Gastroesophageal sphincter (tissue), 4 donors: ENCODE results near the gene PWWP2B. TPM values are rescaled to one million over a fixed set of nuclear protein-coding genes. Genes with fewer than 3 reads are reported as not detected.

Experiments used
- ATAC-seq: fragments of 150-250 bp; one replicate; pipeline ENCODE4 v1.9.1; 2016; ENCODE audit warnings: mild to moderate bottlenecking, moderate library complexity
- H3K27ac ChIP-seq, 4 donors: fragments of 200-600 bp; sonication (generic) in 3 of 4; 1 replicate in 3 of 4; 2 replicates in 1 of 4; pipeline ENCODE4 v1.5.1; 2016 to 2019
- H3K27me3 ChIP-seq: fragments of 200-600 bp; sonication (generic); one replicate; pipeline ENCODE4 v1.5.1; 2019
- H3K36me3 ChIP-seq, 2 donors: fragments of 200-600 bp; sonication (generic); one replicate each; pipeline ENCODE4 v1.5.1; 2019; ENCODE audit warnings: control low read depth in 1 of 2
- H3K4me1 ChIP-seq, 3 donors: fragments of 200-600 bp; sonication (generic); 1 replicate in 2 of 3; 2 replicates in 1 of 3; pipeline ENCODE4 v1.5.1; 2016 to 2019; ENCODE audit warnings: control low read depth in 2 of 3
- H3K4me3 ChIP-seq, 2 donors: fragments of 200-600 bp; sonication (generic); one replicate each; pipeline ENCODE4 v1.5.1; 2019; ENCODE audit warnings: mild to moderate bottlenecking in 1 of 2, moderate library complexity in 1 of 2
- H3K9me3 ChIP-seq, 3 donors: fragments of 200-600 bp; sonication (generic); one replicate each; pipeline ENCODE4 v1.5.1; 2017 to 2019; ENCODE audit warnings: control low read depth in 2 of 3
- EP300 ChIP-seq: sonication (generic); formaldehyde crosslinking; IDR thresholded peaks from one replicate; pipeline ENCODE4 v1.6.1; 2017; ENCODE audit warnings: antibody characterized with exemption, mild to moderate bottlenecking
- POLR2A ChIP-seq, 2 donors: fragments of 450-650 bp; IDR thresholded peaks; one replicate each; pipeline ENCODE4 v1.6.1; 2017; ENCODE audit warnings: antibody characterized with exemption in 2 of 2, mild to moderate bottlenecking in 2 of 2, moderate library complexity in 1 of 2
- POLR2AphosphoS5 ChIP-seq: sonication (generic); formaldehyde crosslinking; IDR thresholded peaks from one replicate; pipeline ENCODE4 v1.6.1; 2017; ENCODE audit warnings: antibody characterized with exemption
- WGBS, 2 donors: methylation state at CpG; one replicate each; pipeline ENCODE4 v1.1.5; 2018; ENCODE audit warnings: low coverage in 1 of 2; 5-methylcytosine and 5-hydroxymethylcytosine counted together
- total RNA-seq, 4 donors: library from RNA; depleted of rRNA; stranded (reverse); fragments of >200 nt; gene quantifications; one replicate each; pipeline ENCODE4 v1.1.0, GENCODE V29; 2016
- TF ChIP-seq, protein P1 (sequence below), 4 experiments: fragments of 200-600 bp in 2 of 4; fragments of 450-650 bp in 2 of 4; sonication (generic) in 1 of 4; IDR thresholded peaks; one replicate each; pipeline ENCODE4 v1.5.1; 2017 to 2019; ENCODE audit warnings: antibody characterized with exemption in 4 of 4, mild to moderate bottlenecking in 2 of 4, moderate library complexity in 2 of 4

Gene PWWP2B
- total RNA-seq, 4 donors from 2014 or later = 11.3 to 17.1 (median 14.8) TPM

GRCh38 chr10:132464256-132465192 is 67.5 kb downstream of the PWWP2B start:
- WGBS, 2 donors = no CpG with 5 or more reads among the region's 22 CpGs
- Histone ChIP-seq H3K36me3 (no peaks in the 10 kb centered on the region), H3K9me3 (no peaks in the 10 kb centered on the region), H3K27me3 (no peaks in the 10 kb centered on the region), H3K4me3 (peak overlapping the region in 1 of 2 donors; percentile 16), H3K4me1 (peaks cover 24 to 99% (median 64%) of the 10 kb centered on the region in 3 donors), H3K27ac (peak overlapping the region; percentile 88 to 98 (median 96))
- peak; percentile 87 for ATAC-seq
- TF ChIP-seq POLR2AphosphoS5 (peak; percentile 76), POLR2A (IDR thresholded peaks at IDR 0.05) (peak in 1 of 2 donors; percentile 35), EP300 (peak; percentile 49)
- TF ChIP-seq, protein P1, sequence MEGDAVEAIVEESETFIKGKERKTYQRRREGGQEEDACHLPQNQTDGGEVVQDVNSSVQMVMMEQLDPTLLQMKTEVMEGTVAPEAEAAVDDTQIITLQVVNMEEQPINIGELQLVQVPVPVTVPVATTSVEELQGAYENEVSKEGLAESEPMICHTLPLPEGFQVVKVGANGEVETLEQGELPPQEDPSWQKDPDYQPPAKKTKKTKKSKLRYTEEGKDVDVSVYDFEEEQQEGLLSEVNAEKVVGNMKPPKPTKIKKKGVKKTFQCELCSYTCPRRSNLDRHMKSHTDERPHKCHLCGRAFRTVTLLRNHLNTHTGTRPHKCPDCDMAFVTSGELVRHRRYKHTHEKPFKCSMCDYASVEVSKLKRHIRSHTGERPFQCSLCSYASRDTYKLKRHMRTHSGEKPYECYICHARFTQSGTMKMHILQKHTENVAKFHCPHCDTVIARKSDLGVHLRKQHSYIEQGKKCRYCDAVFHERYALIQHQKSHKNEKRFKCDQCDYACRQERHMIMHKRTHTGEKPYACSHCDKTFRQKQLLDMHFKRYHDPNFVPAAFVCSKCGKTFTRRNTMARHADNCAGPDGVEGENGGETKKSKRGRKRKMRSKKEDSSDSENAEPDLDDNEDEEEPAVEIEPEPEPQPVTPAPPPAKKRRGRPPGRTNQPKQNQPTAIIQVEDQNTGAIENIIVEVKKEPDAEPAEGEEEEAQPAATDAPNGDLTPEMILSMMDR (IDR thresholded peaks at IDR 0.05) = no peak

GRCh38 chr10:132465193-132465888 is 68.3 kb downstream of the PWWP2B start:
- no peaks in the 10 kb centered on the region for H3K36me3 ChIP-seq
- H3K27me3 ChIP-seq = no peaks in the 10 kb centered on the region
- peak overlapping the region in 1 of 2 donors; percentile 16 for H3K4me3 ChIP-seq
- no CpG with 5 or more reads among the region's 35 CpGs for WGBS, 2 donors
- TF ChIP-seq EP300 = no peak
- TF ChIP-seq, protein P1 (IDR thresholded peaks at IDR 0.05) = no peak
- TF ChIP-seq POLR2AphosphoS5 = no peak
- TF ChIP-seq POLR2A (IDR thresholded peaks at IDR 0.05) = no peak
- ATAC-seq = no peak
- H3K4me1 ChIP-seq = peaks cover 24 to 100% (median 67%) of the 10 kb centered on the region in 3 donors
- H3K27ac ChIP-seq = peak overlapping the region; percentile 88 to 98 (median 96)
- H3K9me3 ChIP-seq = no peaks in the 10 kb centered on the region

DNA sequence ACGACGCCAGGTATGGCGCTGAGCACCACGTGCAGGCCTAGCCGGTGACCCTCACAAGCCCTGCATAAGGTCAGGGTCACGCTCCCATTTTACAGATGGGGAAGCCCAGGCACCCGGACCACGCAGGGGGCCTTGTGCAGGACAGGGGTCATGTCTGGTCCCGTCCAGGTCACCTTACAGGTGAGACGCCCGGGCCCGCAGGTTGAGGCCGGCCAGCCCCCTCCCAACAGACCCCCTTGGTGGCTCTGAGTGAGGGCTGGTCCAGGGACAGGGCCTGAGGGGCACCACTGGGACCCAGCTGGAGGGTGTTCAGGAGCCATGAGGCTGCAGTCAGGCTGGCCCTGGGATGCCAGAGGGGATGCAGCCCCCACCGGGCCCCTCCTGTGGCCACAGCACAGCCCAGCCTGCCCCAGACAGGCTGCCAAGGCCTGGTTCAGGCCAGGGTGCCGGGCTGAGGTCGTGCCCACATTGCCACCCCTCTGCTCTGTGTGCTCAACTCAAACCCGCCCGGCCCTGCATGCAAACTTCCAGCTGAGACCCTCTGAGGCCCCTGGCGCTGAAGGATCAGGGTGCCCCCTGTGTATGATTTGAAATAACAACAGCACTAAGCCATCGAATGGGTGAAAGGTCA is 69.0 kb downstream of the PWWP2B start:
- Histone ChIP-seq H3K4me1 (peaks cover 24 to 100% (median 67%) of the 10 kb centered on the region in 3 donors), H3K4me3 (no peak overlapping the region), H3K27me3 (no peaks in the 10 kb centered on the region), H3K9me3 (no peaks in the 10 kb centered on the region), H3K36me3 (no peaks in the 10 kb centered on the region), H3K27ac (peak overlapping the region; percentile 88 to 98 (median 96))
- ATAC-seq = no peak
- no CpG with 5 or more reads among the region's 20 CpGs for WGBS, 2 donors
- TF ChIP-seq EP300 = no peak
- no peak for TF ChIP-seq POLR2AphosphoS5
- no peak for TF ChIP-seq POLR2A (IDR thresholded peaks at IDR 0.05)
- TF ChIP-seq, protein P1 (IDR thresholded peaks at IDR 0.05) = no peak

GRCh38 chr10:132466520-132467463 is 69.8 kb downstream of the PWWP2B start:
- Histone ChIP-seq H3K4me3 (peak overlapping the region in 1 of 2 donors; percentile 24), H3K27me3 (no peaks in the 10 kb centered on the region), H3K27ac (peak overlapping the region; percentile 88 to 98 (median 96)), H3K9me3 (peaks cover 0 to 4% (median 0%) of the 10 kb centered on the region in 3 donors), H3K4me1 (peaks cover 24 to 95% (median 66%) of the 10 kb centered on the region in 3 donors), H3K36me3 (no peaks in the 10 kb centered on the region)
- TF ChIP-seq POLR2AphosphoS5 = no peak
- TF ChIP-seq, protein P1 (IDR thresholded peaks at IDR 0.05) = peak in 2 of 4 experiments; percentile 28 to 37
- ATAC-seq = no peak
- 40% methylated on average over 1 of the region's 29 CpGs; no CpG with 5 or more reads in 1 of the 2 donors for WGBS, 2 donors
